SU-DHL-6 (cell line): ENCODE results near the gene DAPK1.

ENCODE experiments used
- H2AFZ ChIP-seq: fragments of 200-600 bp; sonication (generic); 2 replicates; pipeline ENCODE4 v1.6.1; 2014; ENCODE audit warnings: low read depth, mild to moderate bottlenecking, moderate library complexity, mixed read lengths, antibody characterized with exemption, low read length; ENCODE audit not compliant: severe bottlenecking
- H3F3A ChIP-seq: fragments of 200-600 bp; shearing (Covaris generic); 2 replicates; pipeline ENCODE4 v1.6.0; 2016; ENCODE audit warnings: antibody characterized with exemption, mild to moderate bottlenecking; ENCODE audit not compliant: insufficient read depth
- H3K27ac ChIP-seq: fragments of 200-600 bp; sonication (generic); 2 replicates; pipeline ENCODE4 v1.5.1; 2016; ENCODE audit warnings: low read depth, mild to moderate bottlenecking, low read length, moderate library complexity, mixed read lengths
- H3K27me3 ChIP-seq: fragments of 200-600 bp; sonication (generic), shearing (Covaris generic); 2 replicates; pipeline ENCODE4 v1.6.0; 2014; ENCODE audit warnings: mild to moderate bottlenecking, low read length
- H3K36me3 ChIP-seq: fragments of 200-600 bp; sonication (generic); 2 replicates; pipeline ENCODE4 v1.6.1; 2014; ENCODE audit warnings: mild to moderate bottlenecking, low read length, mixed read lengths
- H3K4me2 ChIP-seq: fragments of 300-600, 200-600 bp; shearing (Covaris generic), sonication (generic); 2 replicates; pipeline ENCODE4 v1.6.0; 2014; ENCODE audit warnings: low read length, low read depth, mild to moderate bottlenecking; ENCODE audit not compliant: poor library complexity, severe bottlenecking
- H3K4me3 ChIP-seq: fragments of 200-600 bp; sonication (generic); 2 replicates; pipeline ENCODE4 v1.5.1; 2014; ENCODE audit warnings: antibody characterized with exemption, low read length, mild to moderate bottlenecking, mixed read lengths; ENCODE audit not compliant: insufficient read depth, poor library complexity, severe bottlenecking
- H3K79me2 ChIP-seq: fragments of 200-600 bp; sonication (generic); 2 replicates; pipeline ENCODE4 v1.6.1; 2014; ENCODE audit warnings: mild to moderate bottlenecking, low read length, moderate library complexity; ENCODE audit not compliant: insufficient read depth
- H3K9ac ChIP-seq: fragments of 200-600 bp; sonication (generic); 2 replicates; pipeline ENCODE4 v1.7.0; 2014; ENCODE audit warnings: mild to moderate bottlenecking, low read length
- H3K9me2 ChIP-seq: fragments of 200-600 bp; sonication (generic); replicated peaks from 2 replicates; pipeline ENCODE4 v1.6.1; 2014; ENCODE audit warnings: low read length; ENCODE audit not compliant: insufficient read depth
- H3K9me3 ChIP-seq: fragments of 200-600 bp; sonication (generic); 2 replicates; pipeline ENCODE4 v1.6.1; 2014; ENCODE audit warnings: low read length, mixed read lengths; ENCODE audit not compliant: insufficient read depth
- H4K20me1 ChIP-seq: fragments of 200-600 bp; sonication (generic); 2 replicates; pipeline ENCODE4 v1.6.1; 2014; ENCODE audit warnings: low read depth, mild to moderate bottlenecking, antibody characterized with exemption, low read length, moderate library complexity, mixed read lengths
- EZH2phosphoT487 ChIP-seq: fragments of 200-600 bp; sonication (generic), shearing (Covaris generic); conservative IDR thresholded peaks from 2 replicates; pipeline ENCODE4 v1.6.1; 2018; ENCODE audit warnings: mild to moderate bottlenecking, antibody characterized with exemption, low read length, moderate library complexity, mixed read lengths
- TF ChIP-seq, protein P1 (sequence below): fragments of 200-600 bp; sonication (generic); IDR thresholded peaks from one replicate; pipeline ENCODE4 v1.5.1; 2017; ENCODE audit warnings: antibody characterized with exemption, mild to moderate bottlenecking, low read length, moderate library complexity; ENCODE audit not compliant: insufficient read depth, poor library complexity, severe bottlenecking

DAPK1 gene

DNA sequence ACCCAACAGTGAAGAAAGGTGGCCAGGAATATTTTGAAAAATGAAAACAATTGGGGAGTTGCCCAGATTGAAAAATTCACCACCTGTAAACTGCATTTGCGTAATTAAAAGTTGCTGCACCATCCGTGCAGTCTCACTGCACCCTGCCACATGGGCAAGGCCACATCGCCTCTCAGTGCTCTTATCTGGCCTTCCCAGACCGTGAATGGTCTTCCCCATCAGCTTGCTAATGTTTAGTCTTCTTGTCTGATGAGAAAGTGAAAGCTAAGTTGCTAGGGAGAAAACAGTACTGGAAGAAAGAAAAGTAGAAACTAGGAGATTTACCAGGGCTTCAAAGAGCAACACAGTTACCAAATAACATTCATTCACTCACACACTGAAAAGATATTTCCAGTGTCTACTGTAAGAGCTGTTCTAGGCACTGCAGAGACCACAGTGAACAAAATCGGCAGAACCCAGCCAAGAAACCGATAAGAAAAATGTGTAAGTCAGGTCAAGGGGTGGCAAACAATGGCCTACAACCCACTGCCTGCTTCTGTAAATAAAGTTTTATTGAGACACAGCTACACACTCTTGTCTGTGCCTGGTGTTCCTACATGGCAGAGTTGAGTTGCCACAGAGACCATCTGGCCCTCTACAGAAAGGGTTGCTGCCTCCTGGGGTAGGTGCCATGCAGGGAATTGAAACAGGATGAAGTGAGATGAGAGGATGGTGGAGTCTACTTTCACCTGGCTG, 177.1 kb downstream of the DAPK1 start:
- Histone ChIP-seq H3K36me3 (no peaks in the 10 kb centered on the region), H3K79me2 (no peaks in the 10 kb centered on the region), H3K9ac (no peak overlapping the region), H2AFZ (no peak overlapping the region), H3K4me3 (no peak overlapping the region), H4K20me1 (no peaks in the 10 kb centered on the region), H3K9me3 (no peaks in the 10 kb centered on the region), H3F3A (no peaks in the 10 kb centered on the region), H3K9me2 (no peaks in the 10 kb centered on the region), H3K4me2 (no peak overlapping the region), H3K27ac (no peak overlapping the region), H3K27me3 (no peaks in the 10 kb centered on the region)
- no peak for TF ChIP-seq EZH2phosphoT487
- TF ChIP-seq, protein P1, sequence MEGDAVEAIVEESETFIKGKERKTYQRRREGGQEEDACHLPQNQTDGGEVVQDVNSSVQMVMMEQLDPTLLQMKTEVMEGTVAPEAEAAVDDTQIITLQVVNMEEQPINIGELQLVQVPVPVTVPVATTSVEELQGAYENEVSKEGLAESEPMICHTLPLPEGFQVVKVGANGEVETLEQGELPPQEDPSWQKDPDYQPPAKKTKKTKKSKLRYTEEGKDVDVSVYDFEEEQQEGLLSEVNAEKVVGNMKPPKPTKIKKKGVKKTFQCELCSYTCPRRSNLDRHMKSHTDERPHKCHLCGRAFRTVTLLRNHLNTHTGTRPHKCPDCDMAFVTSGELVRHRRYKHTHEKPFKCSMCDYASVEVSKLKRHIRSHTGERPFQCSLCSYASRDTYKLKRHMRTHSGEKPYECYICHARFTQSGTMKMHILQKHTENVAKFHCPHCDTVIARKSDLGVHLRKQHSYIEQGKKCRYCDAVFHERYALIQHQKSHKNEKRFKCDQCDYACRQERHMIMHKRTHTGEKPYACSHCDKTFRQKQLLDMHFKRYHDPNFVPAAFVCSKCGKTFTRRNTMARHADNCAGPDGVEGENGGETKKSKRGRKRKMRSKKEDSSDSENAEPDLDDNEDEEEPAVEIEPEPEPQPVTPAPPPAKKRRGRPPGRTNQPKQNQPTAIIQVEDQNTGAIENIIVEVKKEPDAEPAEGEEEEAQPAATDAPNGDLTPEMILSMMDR = no peak

DNA sequence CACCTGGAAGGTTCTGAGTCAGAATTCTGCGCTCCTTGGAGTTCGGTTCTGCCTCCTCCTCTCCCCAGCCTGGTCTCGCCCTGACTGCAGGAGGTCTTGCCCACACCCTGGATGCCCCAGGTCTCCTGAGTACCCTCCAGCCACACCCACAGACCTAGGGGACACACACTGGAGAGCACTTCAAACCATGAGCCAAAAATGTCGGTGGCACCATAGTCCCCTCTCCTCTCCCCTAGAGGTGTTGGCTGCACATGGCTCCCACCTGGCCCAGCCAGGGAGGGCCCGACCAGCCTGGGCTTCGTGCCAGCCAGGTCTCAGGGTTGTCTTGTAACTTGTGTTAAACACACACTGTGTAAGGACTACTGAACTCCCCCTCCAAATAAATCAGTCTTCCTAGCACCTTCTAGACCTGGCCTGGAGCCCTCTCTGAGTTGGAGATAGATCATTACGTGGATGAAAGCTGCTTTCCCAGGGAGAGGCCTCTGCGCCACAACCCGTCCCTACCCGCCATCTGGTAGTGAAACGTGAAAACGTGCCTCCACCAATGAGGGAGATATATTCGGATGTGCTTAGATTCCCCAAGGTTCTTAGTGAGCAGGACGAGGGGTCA, 178.3 kb downstream of the DAPK1 start:
- H3K36me3 ChIP-seq = no peaks in the 10 kb centered on the region
- no peak overlapping the region for H3K27ac ChIP-seq
- H3K4me3 ChIP-seq = no peak overlapping the region
- H3F3A ChIP-seq = no peaks in the 10 kb centered on the region
- TF ChIP-seq EZH2phosphoT487 = no peak
- H2AFZ ChIP-seq = no peak overlapping the region
- H4K20me1 ChIP-seq = no peaks in the 10 kb centered on the region
- H3K9ac ChIP-seq = no peak overlapping the region
- H3K27me3 ChIP-seq = no peaks in the 10 kb centered on the region
- no peaks in the 10 kb centered on the region for H3K79me2 ChIP-seq
- no peak overlapping the region for H3K4me2 ChIP-seq
- H3K9me3 ChIP-seq = no peaks in the 10 kb centered on the region
- no peaks in the 10 kb centered on the region for H3K9me2 ChIP-seq

DNA sequence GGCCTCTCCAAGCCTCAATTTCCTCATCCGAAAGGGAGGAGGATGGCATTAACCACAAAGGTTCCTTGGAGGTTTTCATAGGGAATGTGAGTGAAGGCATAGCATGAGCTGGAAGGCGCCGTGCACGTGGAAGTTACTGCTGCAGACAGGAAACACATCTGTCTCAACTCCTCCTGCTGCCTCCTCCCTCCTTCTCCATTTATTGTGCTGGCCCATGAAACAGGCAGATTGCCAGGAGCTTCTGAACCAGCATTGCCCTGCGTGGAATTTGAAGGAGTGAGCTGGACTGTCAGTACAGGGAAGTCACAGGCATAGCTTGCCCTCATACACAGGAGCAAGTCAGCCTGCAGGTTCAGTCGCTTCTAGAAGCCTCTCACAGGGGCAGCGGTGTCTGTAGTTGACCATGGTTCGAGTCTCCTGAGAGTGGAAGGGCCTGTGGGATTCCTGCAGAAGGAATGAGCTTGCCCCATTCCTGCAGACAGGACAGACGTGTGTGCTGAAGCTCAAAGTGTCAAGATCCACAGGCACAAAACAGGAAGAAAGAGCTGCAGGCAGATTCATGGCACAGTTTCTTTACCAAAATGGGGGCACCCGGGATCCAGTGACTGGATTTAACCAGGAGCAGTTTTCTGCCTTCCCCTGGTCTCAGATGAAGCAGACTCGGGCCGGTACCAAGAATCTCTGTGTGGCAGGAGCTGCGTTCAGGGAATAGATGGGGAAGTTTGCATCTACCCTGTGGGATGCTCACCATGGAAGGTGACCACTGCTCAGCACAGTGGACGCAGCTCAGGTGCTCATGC, 179.5 kb downstream of the DAPK1 start:
- Histone ChIP-seq H3K79me2 (no peaks in the 10 kb centered on the region), H3K36me3 (no peaks in the 10 kb centered on the region), H3K27ac (no peak overlapping the region), H3F3A (no peaks in the 10 kb centered on the region), H2AFZ (no peak overlapping the region), H3K9me3 (no peaks in the 10 kb centered on the region), H4K20me1 (no peaks in the 10 kb centered on the region), H3K27me3 (no peaks in the 10 kb centered on the region), H3K4me3 (no peak overlapping the region), H3K4me2 (no peak overlapping the region), H3K9ac (no peak overlapping the region), H3K9me2 (no peaks in the 10 kb centered on the region)
- TF ChIP-seq, protein P1 = no peak
- TF ChIP-seq EZH2phosphoT487 = no peak
